ENCODE measurements around the gene LRP1B.

LRP1B gene

GRCh38 chr2:140882671-140883620 lies 1247.9 kb downstream of the LRP1B start:
- TF ChIP-seq CTCF (IDR thresholded peaks at IDR 0.05; ENCODE audit: extremely low read depth, missing control alignments) = no peak
- DNase-seq (ENCODE audit: low spot score) = no peak

- no peak for DNase-seq (ENCODE audit: low spot score)
Observed at GRCh38 chr2:140880573-140880972, 1250.2 kb downstream of the LRP1B start.

DNA sequence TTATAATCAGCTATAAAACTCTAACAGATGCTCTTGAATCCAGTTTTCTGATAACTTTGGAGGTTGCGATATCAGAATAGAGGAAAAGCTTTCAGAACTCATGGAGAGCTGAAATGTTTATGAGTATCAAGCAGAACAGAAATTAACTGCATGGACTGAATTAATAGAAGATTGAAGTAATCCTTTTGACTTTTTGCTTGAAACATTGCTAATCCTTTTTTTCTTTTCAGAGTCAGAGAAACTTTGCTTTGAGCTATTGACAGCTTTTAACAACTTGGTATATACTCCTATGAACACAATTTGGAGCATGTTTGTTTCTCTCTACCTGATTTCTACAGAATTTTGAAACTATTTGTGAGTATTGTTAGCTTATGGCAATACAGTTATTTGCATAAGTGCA lies 1254.8 kb downstream of the LRP1B start:
- TF ChIP-seq CTCF (IDR thresholded peaks at IDR 0.05; ENCODE audit: extremely low read depth, missing control alignments) = no peak

More at GRCh38 chr2:140880573-140880972, 1250.2 kb downstream of the LRP1B start:
- TF ChIP-seq CTCF (IDR thresholded peaks at IDR 0.05; ENCODE audit: extremely low read depth, missing control alignments) = no peak

DNA sequence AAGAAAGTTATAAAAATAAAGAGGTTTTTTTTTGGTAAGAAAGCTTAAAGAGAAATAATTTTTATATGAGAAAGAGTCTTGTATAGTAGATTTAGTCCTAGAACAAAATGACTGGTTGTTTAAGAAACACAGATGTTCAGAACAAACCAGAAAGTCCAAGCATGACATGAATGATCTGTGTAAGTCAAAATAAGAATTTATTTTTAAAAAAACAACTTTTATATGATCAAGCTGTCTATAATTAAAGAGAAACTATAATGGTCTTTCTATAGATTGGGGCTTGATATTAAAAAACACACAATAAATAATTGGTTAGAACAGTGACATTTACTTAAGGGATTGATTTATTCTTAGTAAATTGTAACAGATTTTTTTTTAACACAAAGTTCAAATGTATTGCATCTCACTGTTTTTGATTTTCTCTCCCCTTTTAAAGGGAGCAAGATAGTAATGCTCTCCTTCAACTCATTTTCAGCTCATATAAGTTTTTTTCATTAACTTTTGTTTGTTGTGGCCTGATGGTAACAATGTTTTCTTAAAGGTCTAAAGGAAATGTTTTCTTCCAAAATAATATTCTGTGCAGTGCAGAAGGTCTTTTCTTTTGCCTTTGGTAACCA lies 1256.8 kb downstream of the LRP1B start:
- DNase-seq (ENCODE audit: low spot score) = no peak

More for the DNA sequence above, 1254.8 kb downstream of the LRP1B start:
- no peak for DNase-seq (ENCODE audit: low spot score)

GRCh38 chr2:140869925-140870324 lies 1260.9 kb downstream of the LRP1B start:
- DNase-seq (ENCODE audit: low spot score) = no peak
- TF ChIP-seq CTCF (IDR thresholded peaks at IDR 0.05; ENCODE audit: extremely low read depth, missing control alignments) = no peak

More for the DNA sequence above, 1256.8 kb downstream of the LRP1B start:
- TF ChIP-seq CTCF (IDR thresholded peaks at IDR 0.05; ENCODE audit: extremely low read depth, missing control alignments) = no peak

DNA sequence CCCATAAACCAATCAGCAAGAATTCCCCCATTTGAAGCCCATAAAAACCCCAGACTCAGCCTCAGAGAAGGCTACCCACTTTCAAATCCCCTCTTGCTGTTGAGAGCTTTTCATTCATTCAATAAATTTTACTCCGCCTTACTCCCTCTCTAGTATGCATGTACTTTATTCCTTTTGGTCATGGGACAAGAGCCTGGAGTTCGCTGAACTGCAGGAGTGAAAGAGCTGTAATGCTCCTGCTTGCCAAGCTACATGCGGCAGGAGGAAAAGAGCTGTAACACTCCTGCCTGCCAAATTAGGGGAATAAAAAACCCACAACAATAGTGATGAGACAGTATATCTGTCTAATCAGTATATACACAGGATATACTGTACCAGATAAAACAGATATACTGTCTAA lies 1261.7 kb downstream of the LRP1B start:
- TF ChIP-seq CTCF (IDR thresholded peaks at IDR 0.05; ENCODE audit: extremely low read depth, missing control alignments) = no peak
- no peak for DNase-seq (ENCODE audit: low spot score)

GRCh38 chr2:140865837-140866236 lies 1265.0 kb downstream of the LRP1B start:
- no peak for DNase-seq (ENCODE audit: low spot score)
- TF ChIP-seq CTCF (IDR thresholded peaks at IDR 0.05; ENCODE audit: extremely low read depth, missing control alignments) = no peak

All from GM20000 (cell line).